Esophagus squamous epithelium (tissue), 4 donors: ENCODE data around the gene PNCK.

Experiments used
- CTCF ChIP-seq, 6 experiments: fragments of 450-650 bp in 4 of 6; fragments of 200-600 bp in 2 of 6; sonication (generic) in 2 of 6; IDR thresholded peaks; one replicate each; pipeline ENCODE4 v1.5.1; 2016 to 2019; ENCODE audit warnings: antibody characterized with exemption in 6 of 6, mild to moderate bottlenecking in 4 of 6, moderate library complexity in 4 of 6
- POLR2A ChIP-seq, 4 donors: fragments of 450-650 bp; IDR thresholded peaks; one replicate each; pipeline ENCODE4 v1.6.1; 2017; ENCODE audit warnings: antibody characterized with exemption in 4 of 4, mild to moderate bottlenecking in 4 of 4, moderate library complexity in 3 of 4

GRCh38 chrX:153697924-153698865 is 24.6 kb upstream of the PNCK start:
- TF ChIP-seq CTCF (IDR thresholded peaks at IDR 0.05) (no peak), POLR2A (IDR thresholded peaks at IDR 0.05) (no peak)
